Immature natural killer cell (primary cell): ENCODE results near the gene COL4A1. TPM values are rescaled to one million over a fixed set of nuclear protein-coding genes. Genes with fewer than 3 reads are reported as not detected.

Experiments used
- DNase-seq, 3 donors: peaks; one replicate each; pipeline ENCODE4 v3.0.0; 2022; ENCODE audit warnings: mixed read lengths in 1 of 3
- H3K27ac Mint-ChIP-seq, 6 donors: one replicate each; pipeline ENCODE4 v1.8.0; 2020; ENCODE audit warnings: mixed read lengths in 6 of 6, mild to moderate bottlenecking in 5 of 6, inconsistent platforms in 4 of 6, moderate library complexity in 3 of 6
- H3K27me3 Mint-ChIP-seq, 3 donors: one replicate each; pipeline ENCODE4 v1.8.0; 2020 to 2021; ENCODE audit warnings: low read depth in 3 of 3, mild to moderate bottlenecking in 3 of 3, mixed read lengths in 3 of 3, moderate library complexity in 3 of 3, inconsistent platforms in 1 of 3
- H3K36me3 Mint-ChIP-seq, 3 donors: one replicate each; pipeline ENCODE4 v1.8.0; 2020; ENCODE audit warnings: mixed read lengths in 3 of 3, inconsistent platforms in 2 of 3, mild to moderate bottlenecking in 2 of 3
- H3K4me1 Mint-ChIP-seq, 2 donors: one replicate each; pipeline ENCODE4 v1.8.0; 2020; ENCODE audit warnings: inconsistent platforms in 2 of 2, mild to moderate bottlenecking in 2 of 2, mixed read lengths in 2 of 2, moderate library complexity in 1 of 2
- H3K4me3 Mint-ChIP-seq, 5 donors: one replicate each; pipeline ENCODE4 v1.8.0; 2020; ENCODE audit warnings: mild to moderate bottlenecking in 5 of 5, mixed read lengths in 5 of 5, inconsistent platforms in 3 of 5, moderate library complexity in 3 of 5
- H3K9me3 Mint-ChIP-seq, 6 donors: one replicate each; pipeline ENCODE4 v1.8.0; 2020; ENCODE audit warnings: mild to moderate bottlenecking in 6 of 6, mixed read lengths in 6 of 6, inconsistent platforms in 4 of 6, moderate library complexity in 3 of 6
- polyA plus RNA-seq, 3 donors: library from polyadenylated mRNA; unstranded; fragments of 300-500 nt; fragmentation: Illumina TruSeq; gene quantifications; one replicate each; pipeline ENCODE4 v1.2.3, GENCODE V29; 2021

The COL4A1 gene
- polyA plus RNA-seq, 3 donors from 2014 or later = not detected

DNA sequence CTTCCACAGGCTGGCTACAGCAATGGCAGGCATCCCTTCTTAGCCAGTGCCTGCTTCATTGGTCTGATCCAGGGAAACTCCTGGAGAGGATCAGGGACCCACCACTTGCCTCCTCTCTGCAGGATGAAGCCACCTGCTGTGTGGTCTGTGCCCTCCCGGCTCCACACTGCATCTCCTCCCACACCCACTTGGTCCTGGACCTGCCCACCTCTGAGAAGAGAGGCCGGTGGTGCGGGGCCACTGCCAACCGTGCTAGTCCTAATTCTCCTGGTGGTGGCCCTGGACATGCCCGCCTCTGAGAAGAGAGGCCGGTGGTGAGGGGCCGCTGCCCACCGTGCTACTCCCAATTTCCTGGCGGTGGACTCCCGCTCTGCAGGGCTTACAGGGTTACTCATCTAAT is 98.8 kb downstream of the COL4A1 start:
- Mint-ChIP-seq H3K36me3 (no peaks in the 10 kb centered on the region), H3K27me3 (peaks cover 0 to 3% (median 2%) of the 10 kb centered on the region in 3 donors)
- no peak for DNase-seq

DNA sequence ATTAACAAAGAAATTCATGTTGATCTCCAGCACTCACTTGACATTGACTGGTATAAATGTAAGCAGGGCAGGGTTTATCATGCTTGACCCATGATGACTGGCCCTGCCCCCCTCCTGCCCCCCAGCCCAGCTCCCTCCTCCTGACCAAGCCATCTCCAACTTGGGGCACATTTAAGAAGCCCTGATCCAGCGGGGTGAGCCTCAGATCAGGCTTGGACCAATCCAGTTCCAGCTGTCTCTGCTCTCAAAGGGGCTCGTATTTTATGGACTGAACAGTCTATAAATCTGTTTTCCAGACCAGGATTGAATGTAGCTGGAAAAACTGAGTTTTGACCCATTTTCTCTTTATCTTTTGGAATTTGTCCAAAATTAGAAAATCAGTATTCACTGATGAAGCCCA is 100.0 kb downstream of the COL4A1 start:
- H3K36me3 Mint-ChIP-seq = no peaks in the 10 kb centered on the region
- no peak overlapping the region for H3K27ac Mint-ChIP-seq
- H3K4me3 Mint-ChIP-seq = no peak overlapping the region
- H3K27me3 Mint-ChIP-seq = peaks cover 0 to 3% (median 2%) of the 10 kb centered on the region in 3 donors
- DNase-seq = no peak
- no peaks in the 10 kb centered on the region for H3K4me1 Mint-ChIP-seq
- no peaks in the 10 kb centered on the region for H3K9me3 Mint-ChIP-seq

More for the DNA sequence above, 98.8 kb downstream of the COL4A1 start:
- Mint-ChIP-seq H3K27ac (no peak overlapping the region), H3K9me3 (no peaks in the 10 kb centered on the region), H3K4me3 (no peak overlapping the region), H3K4me1 (no peaks in the 10 kb centered on the region)

DNA sequence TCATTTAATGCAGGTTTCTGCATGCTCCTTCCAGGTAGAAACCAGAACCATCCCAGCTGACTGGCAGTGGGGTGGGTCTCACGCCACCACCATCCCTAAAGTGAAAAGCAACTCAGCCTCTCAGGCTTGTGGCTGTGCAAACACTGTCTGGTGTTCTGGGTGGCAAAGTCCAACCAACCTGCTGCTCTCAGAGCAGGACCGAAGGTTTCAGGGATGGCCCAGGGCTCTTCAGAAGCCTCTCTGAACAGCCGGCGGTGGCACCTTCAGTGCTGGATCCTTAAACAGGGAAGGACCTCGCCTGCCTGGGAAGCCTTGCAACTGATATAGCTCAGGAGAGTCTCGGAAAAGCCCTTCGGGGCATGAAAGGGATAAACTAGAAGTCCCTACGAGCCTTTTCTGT is 100.8 kb downstream of the COL4A1 start:
- Mint-ChIP-seq H3K27me3 (peaks cover 0 to 3% (median 2%) of the 10 kb centered on the region in 3 donors), H3K27ac (no peak overlapping the region), H3K9me3 (no peaks in the 10 kb centered on the region), H3K4me3 (no peak overlapping the region), H3K36me3 (no peaks in the 10 kb centered on the region), H3K4me1 (no peaks in the 10 kb centered on the region)
- no peak for DNase-seq

DNA sequence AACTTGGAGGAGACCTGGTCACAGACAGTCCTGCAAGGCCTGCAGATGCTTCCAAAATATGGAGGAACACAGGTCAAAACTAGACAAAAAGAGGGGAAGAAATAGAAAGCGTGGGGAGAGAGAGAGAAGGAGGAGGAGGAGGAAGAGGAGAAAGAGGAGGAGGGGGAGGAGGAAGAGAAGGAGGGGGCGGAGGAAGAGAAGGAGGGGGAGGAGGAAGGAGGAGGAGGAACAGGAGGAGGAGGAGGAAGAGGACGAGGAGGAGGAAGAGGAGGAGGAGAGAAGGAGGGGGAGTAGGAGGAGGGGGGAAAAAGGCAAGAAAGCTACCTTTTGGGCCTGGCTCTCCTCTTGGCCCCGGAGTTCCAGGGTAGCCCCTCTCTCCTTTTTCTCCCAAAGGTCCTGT is 105.8 kb downstream of the COL4A1 start:
- no peak for DNase-seq
- H3K27me3 Mint-ChIP-seq = peaks cover 2 to 7% (median 4%) of the 10 kb centered on the region in 3 donors
- no peak overlapping the region for H3K27ac Mint-ChIP-seq
- no peak overlapping the region for H3K4me3 Mint-ChIP-seq
- H3K36me3 Mint-ChIP-seq = no peaks in the 10 kb centered on the region
- H3K9me3 Mint-ChIP-seq = peaks cover 0 to 2% (median 0%) of the 10 kb centered on the region in 6 donors
- no peaks in the 10 kb centered on the region for H3K4me1 Mint-ChIP-seq

DNA sequence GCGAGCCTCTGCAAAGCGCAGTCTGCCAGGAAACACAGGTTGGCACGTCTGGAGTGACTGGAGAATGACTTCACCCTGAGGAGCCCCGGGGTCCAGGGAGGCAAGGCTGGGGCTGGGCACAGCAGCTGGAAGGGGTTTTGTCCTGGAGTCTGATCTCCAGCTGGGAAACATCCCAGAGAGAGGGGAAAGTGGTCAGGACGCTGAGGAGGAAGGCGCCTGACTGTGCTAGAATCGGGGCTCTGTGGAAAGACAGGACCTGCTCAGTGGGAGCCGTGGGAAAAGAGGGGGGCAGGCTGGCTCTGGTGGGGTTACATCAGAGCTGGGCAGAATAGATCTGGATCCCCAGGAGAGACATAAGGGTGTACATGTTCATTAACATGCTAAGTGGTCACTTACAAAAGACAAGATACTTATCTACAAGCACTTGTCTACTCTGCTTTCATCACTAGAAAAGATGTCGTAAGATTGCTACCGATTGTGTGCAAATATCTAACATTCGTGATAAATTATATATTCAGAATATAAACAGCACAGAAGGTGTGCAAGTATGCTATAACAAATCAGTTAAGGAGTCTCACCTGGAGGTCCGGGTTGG is 106.6 kb downstream of the COL4A1 start:
- Mint-ChIP-seq H3K27ac (no peak overlapping the region), H3K27me3 (peaks cover 3 to 7% (median 3%) of the 10 kb centered on the region in 3 donors), H3K36me3 (no peaks in the 10 kb centered on the region), H3K4me3 (no peak overlapping the region), H3K9me3 (peaks cover 0 to 2% (median 0%) of the 10 kb centered on the region in 6 donors), H3K4me1 (no peaks in the 10 kb centered on the region)
- no peak for DNase-seq

DNA sequence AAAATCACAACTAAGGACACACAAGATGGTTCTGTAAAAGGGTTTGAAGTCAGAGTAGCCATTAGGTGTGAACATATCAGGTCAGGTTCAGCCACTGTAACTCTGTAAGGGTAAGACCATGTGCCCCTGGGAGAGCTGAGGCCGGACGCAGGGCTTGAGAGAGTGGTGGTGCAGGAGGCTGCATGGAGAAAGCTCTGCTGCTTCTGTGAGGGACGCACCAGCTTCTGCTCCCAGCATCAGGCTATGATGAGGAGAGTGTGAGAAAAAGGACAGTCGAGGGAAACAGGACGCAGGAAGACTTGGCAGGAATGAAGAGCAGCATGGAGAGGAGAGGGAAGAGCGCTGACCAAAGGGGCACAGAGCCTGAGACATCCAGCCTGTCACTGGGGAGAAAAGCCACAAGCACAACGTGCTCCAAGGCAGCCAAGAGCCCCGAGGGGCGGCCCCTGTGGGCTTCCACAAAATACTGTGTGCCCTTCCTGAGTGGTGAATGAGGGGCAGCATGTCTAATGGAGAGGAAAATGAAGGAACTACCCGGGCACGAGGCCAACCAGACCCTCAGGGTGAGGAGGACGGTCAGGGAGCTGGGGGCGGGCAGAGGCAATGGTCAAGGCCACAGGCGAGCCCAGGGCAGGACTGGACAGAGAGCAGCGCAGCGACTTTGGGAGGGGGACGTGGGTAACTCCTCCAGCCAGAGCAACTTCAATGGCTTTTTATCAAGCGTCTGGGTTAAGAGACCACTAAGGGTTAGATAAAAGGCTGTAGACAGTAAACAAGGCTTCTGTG is 107.7 kb downstream of the COL4A1 start:
- Mint-ChIP-seq H3K27ac (no peak overlapping the region), H3K27me3 (peaks cover 2 to 7% (median 3%) of the 10 kb centered on the region in 3 donors), H3K9me3 (peaks cover 0 to 2% (median 0%) of the 10 kb centered on the region in 6 donors), H3K4me1 (no peaks in the 10 kb centered on the region), H3K36me3 (no peaks in the 10 kb centered on the region), H3K4me3 (no peak overlapping the region)
- no peak for DNase-seq

DNA sequence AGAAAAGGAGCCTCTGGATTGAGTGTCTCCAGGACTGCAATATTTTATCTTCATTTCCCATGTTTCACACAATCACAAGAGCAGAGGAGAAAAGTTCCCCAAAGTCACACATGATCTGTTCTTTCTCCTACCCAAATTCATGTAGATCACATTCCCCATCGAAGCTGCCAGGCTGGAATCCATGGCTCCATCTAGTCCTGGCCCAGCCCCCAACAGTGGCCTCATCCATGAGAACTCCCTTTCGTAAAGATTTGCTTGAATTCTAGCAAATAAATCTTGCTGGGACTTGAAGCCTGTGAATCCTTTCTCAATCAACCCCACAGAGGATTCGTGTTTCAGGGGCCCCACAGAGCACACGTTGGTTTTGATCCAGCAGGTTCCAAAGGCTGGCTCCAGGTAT is 109.5 kb downstream of the COL4A1 start:
- no peaks in the 10 kb centered on the region for H3K4me1 Mint-ChIP-seq
- peaks cover 3 to 8% (median 7%) of the 10 kb centered on the region in 3 donors for H3K27me3 Mint-ChIP-seq
- no peak overlapping the region for H3K27ac Mint-ChIP-seq
- no peak overlapping the region for H3K4me3 Mint-ChIP-seq
- H3K36me3 Mint-ChIP-seq = no peaks in the 10 kb centered on the region
- no peak for DNase-seq
- H3K9me3 Mint-ChIP-seq = peaks cover 0 to 2% (median 0%) of the 10 kb centered on the region in 6 donors

DNA sequence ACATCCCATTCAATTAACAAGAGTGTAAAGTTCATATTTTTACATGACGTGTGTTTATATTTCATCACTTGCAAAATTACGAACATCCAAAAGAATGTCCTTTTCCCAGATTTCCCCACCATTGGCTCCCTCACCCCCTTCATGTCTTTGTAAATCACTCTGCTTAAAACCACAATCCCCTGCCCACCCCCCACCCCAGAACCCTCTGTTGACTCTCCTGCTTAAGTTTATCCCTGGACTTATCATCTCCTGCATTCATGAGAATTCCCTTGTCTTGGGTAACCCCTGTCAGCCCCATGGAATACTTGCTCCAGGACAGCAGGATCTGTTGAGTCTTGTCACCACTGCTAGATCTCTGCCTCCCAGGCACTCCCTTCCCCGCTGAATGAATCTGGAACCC is 109.9 kb downstream of the COL4A1 start:
- Mint-ChIP-seq H3K9me3 (peaks cover 0 to 2% (median 0%) of the 10 kb centered on the region in 6 donors), H3K27me3 (peaks cover 3 to 8% (median 7%) of the 10 kb centered on the region in 3 donors), H3K4me3 (no peak overlapping the region), H3K4me1 (no peaks in the 10 kb centered on the region), H3K36me3 (no peaks in the 10 kb centered on the region), H3K27ac (no peak overlapping the region)
- DNase-seq = no peak

DNA sequence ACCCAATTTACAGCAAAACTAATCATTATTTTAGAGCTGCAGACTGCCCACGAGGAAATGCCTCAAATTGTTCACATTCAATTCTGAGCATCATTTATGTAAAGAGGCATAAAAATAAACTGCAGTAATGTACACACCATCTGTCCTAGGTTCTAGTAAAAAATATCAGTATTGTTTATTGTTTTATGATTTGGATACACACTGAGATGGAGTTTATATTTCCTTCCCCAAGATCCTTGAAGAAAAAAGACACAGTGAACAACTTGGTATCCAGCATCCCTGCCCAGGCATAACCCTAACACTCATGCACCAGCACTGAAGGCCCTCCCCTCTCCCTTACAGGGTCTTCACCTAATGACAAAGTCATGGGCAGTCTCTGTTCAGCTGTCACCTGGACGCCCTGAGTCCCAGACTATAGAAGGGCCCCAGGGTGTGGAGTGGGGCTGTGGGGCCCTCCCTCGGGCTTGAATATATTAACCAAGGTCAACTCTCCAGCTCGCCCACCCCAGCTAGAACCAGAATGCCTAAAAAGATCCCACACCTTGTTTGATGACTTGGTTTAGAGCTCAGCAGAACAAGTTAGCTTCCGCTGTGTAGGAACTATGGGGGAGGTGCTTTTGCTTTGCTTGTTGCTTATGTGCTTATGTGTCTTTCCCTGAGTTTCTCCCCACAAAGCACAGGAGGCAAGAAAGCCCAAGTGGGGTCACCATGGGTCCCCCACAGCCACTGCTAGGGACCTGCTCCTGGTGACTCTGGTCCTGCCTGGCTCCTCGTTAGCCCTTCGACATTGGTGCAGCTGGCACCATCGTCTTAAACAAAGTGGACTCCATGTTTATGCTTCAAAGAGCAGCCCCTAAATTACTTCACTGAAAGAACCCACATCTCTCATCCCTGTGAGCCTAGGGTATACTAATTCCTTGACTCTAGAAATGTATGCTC is 111.1 kb downstream of the COL4A1 start:
- no peaks in the 10 kb centered on the region for H3K36me3 Mint-ChIP-seq
- no peak overlapping the region for H3K27ac Mint-ChIP-seq
- no peak overlapping the region for H3K4me3 Mint-ChIP-seq
- no peaks in the 10 kb centered on the region for H3K4me1 Mint-ChIP-seq
- DNase-seq = no peak
- H3K27me3 Mint-ChIP-seq = peaks cover 7 to 8% (median 8%) of the 10 kb centered on the region in 3 donors
- peaks cover 0 to 2% (median 0%) of the 10 kb centered on the region in 6 donors for H3K9me3 Mint-ChIP-seq

DNA sequence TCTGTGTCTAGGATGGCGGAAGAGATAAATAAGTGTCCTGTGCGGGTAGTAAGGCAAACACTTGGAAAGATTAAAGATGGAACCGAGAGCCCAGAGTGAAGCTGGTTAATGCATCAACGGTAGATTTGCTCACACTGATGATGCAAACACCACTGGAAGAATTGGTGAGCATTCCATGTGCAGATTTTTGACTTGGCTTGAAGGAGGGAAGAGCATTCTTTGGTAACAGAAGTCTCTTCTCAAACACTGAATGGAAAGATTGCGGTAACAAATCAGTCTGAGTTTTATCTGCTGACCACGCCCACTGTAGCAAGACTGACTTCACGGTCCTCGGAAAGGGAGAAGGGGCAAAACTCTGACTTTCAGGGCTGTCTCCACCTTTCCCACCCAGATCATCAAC is 112.5 kb downstream of the COL4A1 start:
- no peaks in the 10 kb centered on the region for H3K36me3 Mint-ChIP-seq
- no peaks in the 10 kb centered on the region for H3K4me1 Mint-ChIP-seq
- no peak overlapping the region for H3K4me3 Mint-ChIP-seq
- H3K27me3 Mint-ChIP-seq = peaks cover 5 to 8% (median 6%) of the 10 kb centered on the region in 3 donors
- no peak overlapping the region for H3K27ac Mint-ChIP-seq
- peaks cover 0 to 2% (median 0%) of the 10 kb centered on the region in 6 donors for H3K9me3 Mint-ChIP-seq
- DNase-seq = no peak

DNA sequence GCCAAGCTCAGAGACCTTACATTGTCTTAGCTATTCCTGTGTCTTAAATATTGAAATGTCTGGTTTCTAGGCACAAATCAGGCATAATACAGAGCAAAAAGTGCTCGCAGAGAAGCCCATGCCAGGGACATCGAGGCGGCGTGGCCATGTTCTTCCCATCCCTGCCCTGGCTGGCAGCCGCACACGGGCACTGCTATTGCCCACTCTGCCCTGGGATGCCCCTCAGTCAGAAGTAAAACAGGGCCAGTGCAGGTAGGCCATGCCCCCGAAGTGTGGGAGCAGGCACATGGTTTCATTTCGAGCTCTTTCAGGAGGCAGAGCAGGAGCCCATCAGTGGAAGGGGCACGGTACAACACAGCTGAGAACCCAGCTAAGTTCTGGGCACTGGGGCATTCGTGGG is 113.5 kb downstream of the COL4A1 start:
- no peak overlapping the region for H3K4me3 Mint-ChIP-seq
- no peak for DNase-seq
- no peaks in the 10 kb centered on the region for H3K36me3 Mint-ChIP-seq
- H3K4me1 Mint-ChIP-seq = no peaks in the 10 kb centered on the region
- H3K9me3 Mint-ChIP-seq = peaks cover 0 to 2% (median 0%) of the 10 kb centered on the region in 6 donors
- H3K27ac Mint-ChIP-seq = no peak overlapping the region
- peaks cover 4 to 8% (median 6%) of the 10 kb centered on the region in 3 donors for H3K27me3 Mint-ChIP-seq

DNA sequence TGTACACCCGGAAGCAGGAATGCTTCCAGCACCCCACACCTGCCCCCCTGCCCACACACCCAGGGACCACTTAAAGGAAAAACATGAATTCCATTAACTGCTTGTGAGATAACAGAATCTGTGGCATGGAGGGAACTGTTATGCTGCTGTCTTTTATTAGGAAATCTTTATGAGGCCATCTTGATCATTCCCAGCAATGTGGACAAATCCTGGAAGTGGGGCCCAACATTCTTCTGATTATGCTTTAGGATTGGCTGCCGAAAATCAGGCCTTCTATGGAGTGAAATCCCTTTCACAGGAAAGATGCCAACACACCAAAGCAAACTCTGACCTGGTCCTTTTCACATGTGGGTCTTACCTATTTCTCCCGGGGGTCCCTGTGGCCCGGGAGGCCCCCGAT is 114.5 kb downstream of the COL4A1 start:
- H3K27ac Mint-ChIP-seq = no peak overlapping the region
- peaks cover 6 to 9% (median 8%) of the 10 kb centered on the region in 3 donors for H3K27me3 Mint-ChIP-seq
- no peak overlapping the region for H3K4me3 Mint-ChIP-seq
- no peaks in the 10 kb centered on the region for H3K4me1 Mint-ChIP-seq
- H3K36me3 Mint-ChIP-seq = no peaks in the 10 kb centered on the region
- H3K9me3 Mint-ChIP-seq = peaks cover 0 to under 1% (median 0%) of the 10 kb centered on the region in 6 donors
- no peak for DNase-seq

DNA sequence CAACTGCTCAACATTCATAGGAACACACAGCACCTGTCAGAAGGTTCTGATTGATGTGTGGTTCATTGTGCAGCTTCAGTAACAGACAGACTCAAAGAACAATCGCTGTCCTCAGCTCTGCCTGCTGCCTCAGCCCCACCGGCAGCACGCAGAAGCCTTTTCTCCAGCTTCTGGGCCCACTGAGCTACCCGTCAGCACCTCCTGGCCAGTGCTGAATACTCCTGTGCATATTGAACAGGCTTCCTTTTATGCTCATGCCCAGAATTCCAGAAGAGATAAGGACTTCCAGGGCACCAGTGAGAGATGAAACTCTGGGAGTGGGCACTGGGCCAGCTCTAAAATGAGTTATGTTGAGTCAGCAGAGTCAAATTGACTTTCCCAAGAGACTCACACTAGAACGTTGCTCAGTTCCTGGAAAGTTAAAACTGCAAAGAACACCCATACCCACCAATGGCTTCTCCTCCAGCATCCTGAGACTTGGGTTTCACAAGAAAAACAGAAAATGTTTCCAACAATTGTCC is 119.3 kb downstream of the COL4A1 start:
- peaks cover 0 to 7% (median 5%) of the 10 kb centered on the region in 3 donors for H3K27me3 Mint-ChIP-seq
- no peak overlapping the region for H3K27ac Mint-ChIP-seq
- no peaks in the 10 kb centered on the region for H3K4me1 Mint-ChIP-seq
- no peaks in the 10 kb centered on the region for H3K36me3 Mint-ChIP-seq
- no peak overlapping the region for H3K4me3 Mint-ChIP-seq
- no peaks in the 10 kb centered on the region for H3K9me3 Mint-ChIP-seq
- no peak for DNase-seq
